COR-L47 (cell line): ENCODE results near the gene SLC7A5.
"Not testable (repeated sequence)": the region's sequence is repeated elsewhere in the genome, so short reads cannot be mapped to it uniquely, and the experiment has no call there.

Source experiments
- DNase-seq: peaks from one replicate; lab custom pipeline; 2025; lab: John Stamatoyannopoulos, UW

Gene SLC7A5

GRCh38 chr16:87869061-87869878, at the start of gene SLC7A5:
TSS of gene SLC7A5 (minus strand) at chr16:87869507. CDS start at chr16:87869422, 85 bp downstream.
- DNase-seq = not testable (repeated sequence)

GRCh38 chr16:87918338-87918737, 49.0 kb upstream of the SLC7A5 start:
- no peak for DNase-seq

GRCh38 chr16:87917503-87917902, 48.2 kb upstream of the SLC7A5 start:
- DNase-seq = no peak

GRCh38 chr16:87914812-87915211, 45.5 kb upstream of the SLC7A5 start:
- no peak for DNase-seq

- DNase-seq = not testable (repeated sequence)
Measured at GRCh38 chr16:87914021-87914725, 44.9 kb upstream of the SLC7A5 start.

- DNase-seq = not testable (repeated sequence)
Measured at GRCh38 chr16:87912691-87913090, 43.4 kb upstream of the SLC7A5 start.

- DNase-seq = peak; percentile 85
Measured at GRCh38 chr16:87911106-87911763, 41.9 kb upstream of the SLC7A5 start.

- peak; percentile 66 for DNase-seq
Measured at GRCh38 chr16:87909203-87909935, 40.1 kb upstream of the SLC7A5 start.

GRCh38 chr16:87908101-87908500, 38.8 kb upstream of the SLC7A5 start:
- DNase-seq = not testable (repeated sequence)

- not testable (repeated sequence) for DNase-seq
Measured at GRCh38 chr16:87905521-87905920, 36.2 kb upstream of the SLC7A5 start.

GRCh38 chr16:87904963-87905362, 35.7 kb upstream of the SLC7A5 start:
- DNase-seq = not testable (repeated sequence)

- DNase-seq = not testable (repeated sequence)
Measured at GRCh38 chr16:87900489-87900888, 31.2 kb upstream of the SLC7A5 start.

- DNase-seq = no peak
Measured at GRCh38 chr16:87897521-87898505, 28.5 kb upstream of the SLC7A5 start.

- not testable (repeated sequence) for DNase-seq
Measured at GRCh38 chr16:87896924-87897520, 27.7 kb upstream of the SLC7A5 start.

- DNase-seq = not testable (repeated sequence)
Measured at GRCh38 chr16:87896176-87896890, 27.0 kb upstream of the SLC7A5 start.

- DNase-seq = no peak
Measured at GRCh38 chr16:87895641-87896141, 26.4 kb upstream of the SLC7A5 start.

- not testable (repeated sequence) for DNase-seq
Measured at GRCh38 chr16:87894005-87894404, 24.7 kb upstream of the SLC7A5 start.

GRCh38 chr16:87891764-87892163, 22.5 kb upstream of the SLC7A5 start:
- DNase-seq = no peak

- DNase-seq = not testable (repeated sequence)
Measured at GRCh38 chr16:87889762-87890161, 20.5 kb upstream of the SLC7A5 start.
